GM19468 (cell line): ENCODE data around the gene RBM6.
"Not testable (repeated sequence)": the region's sequence is repeated elsewhere in the genome, so short reads cannot be mapped to it uniquely, and the experiment has no call there.

Source experiments
- ATAC-seq: cut with Tn5 transposase; IDR thresholded peaks from one replicate; pipeline ENCODE4 v1.9.1; 2021; ENCODE audit warnings: mild to moderate bottlenecking, moderate library complexity, moderate number of reproducible peaks; ENCODE audit not compliant: unreplicated experiment; ENCODE audit errors: extremely low read depth

RBM6 gene

GRCh38 chr3:49911611-49912010 is 28.3 kb upstream of the RBM6 start:
- no peak for ATAC-seq

- no peak for ATAC-seq
Measured at GRCh38 chr3:49912881-49913281, 27.1 kb upstream of the RBM6 start.

- ATAC-seq = no peak
Measured at GRCh38 chr3:49914906-49915305, 25.0 kb upstream of the RBM6 start.

GRCh38 chr3:49916686-49917085 is 23.3 kb upstream of the RBM6 start:
- ATAC-seq = no peak

GRCh38 chr3:49917806-49918590 is 22.0 kb upstream of the RBM6 start:
- not testable (repeated sequence) for ATAC-seq

GRCh38 chr3:49924683-49925082 is 15.3 kb upstream of the RBM6 start:
- no peak for ATAC-seq

- no peak for ATAC-seq
Measured at GRCh38 chr3:49925485-49925884, 14.5 kb upstream of the RBM6 start.

- no peak for ATAC-seq
Measured at GRCh38 chr3:49926117-49926728, 13.7 kb upstream of the RBM6 start.

- ATAC-seq = no peak
Measured at GRCh38 chr3:49927798-49928197, 12.2 kb upstream of the RBM6 start.

GRCh38 chr3:49928481-49929017 is 11.4 kb upstream of the RBM6 start:
- no peak for ATAC-seq

GRCh38 chr3:49929291-49930167 is 10.4 kb upstream of the RBM6 start, which contains the start of gene MON1A:
MON1A (minus strand) TSS chr3:49929811; CDS start chr3:49913346, 16,465 bp downstream.
- ATAC-seq = peak; percentile 84

GRCh38 chr3:49930168-49930690 is 9.7 kb upstream of the RBM6 start:
- no peak for ATAC-seq

- no peak for ATAC-seq
Measured at GRCh38 chr3:49930922-49931321, 9.0 kb upstream of the RBM6 start.

GRCh38 chr3:49932281-49932680 is 7.7 kb upstream of the RBM6 start:
- not testable (repeated sequence) for ATAC-seq

- ATAC-seq = no peak
Measured at GRCh38 chr3:49937090-49937489, 2.9 kb upstream of the RBM6 start.

- ATAC-seq = no peak
Measured at GRCh38 chr3:49940667-49941249, 808 bp downstream of the RBM6 start.

GRCh38 chr3:49942651-49943050 is 2.7 kb downstream of the RBM6 start:
- no peak for ATAC-seq

GRCh38 chr3:49952924-49953323 is 13.0 kb downstream of the RBM6 start:
- no peak for ATAC-seq

- ATAC-seq = no peak
Measured at GRCh38 chr3:49955636-49956035, 15.7 kb downstream of the RBM6 start.
